ENCODE results near the gene NR2F2. TPM values are rescaled to one million over a fixed set of nuclear protein-coding genes. Genes with fewer than 3 reads are reported as not detected.

The NR2F2 gene
- total and polyA plus RNA-seq, 7 donors: 12.6 to 47.9 (median 24.0) TPM

DNA sequence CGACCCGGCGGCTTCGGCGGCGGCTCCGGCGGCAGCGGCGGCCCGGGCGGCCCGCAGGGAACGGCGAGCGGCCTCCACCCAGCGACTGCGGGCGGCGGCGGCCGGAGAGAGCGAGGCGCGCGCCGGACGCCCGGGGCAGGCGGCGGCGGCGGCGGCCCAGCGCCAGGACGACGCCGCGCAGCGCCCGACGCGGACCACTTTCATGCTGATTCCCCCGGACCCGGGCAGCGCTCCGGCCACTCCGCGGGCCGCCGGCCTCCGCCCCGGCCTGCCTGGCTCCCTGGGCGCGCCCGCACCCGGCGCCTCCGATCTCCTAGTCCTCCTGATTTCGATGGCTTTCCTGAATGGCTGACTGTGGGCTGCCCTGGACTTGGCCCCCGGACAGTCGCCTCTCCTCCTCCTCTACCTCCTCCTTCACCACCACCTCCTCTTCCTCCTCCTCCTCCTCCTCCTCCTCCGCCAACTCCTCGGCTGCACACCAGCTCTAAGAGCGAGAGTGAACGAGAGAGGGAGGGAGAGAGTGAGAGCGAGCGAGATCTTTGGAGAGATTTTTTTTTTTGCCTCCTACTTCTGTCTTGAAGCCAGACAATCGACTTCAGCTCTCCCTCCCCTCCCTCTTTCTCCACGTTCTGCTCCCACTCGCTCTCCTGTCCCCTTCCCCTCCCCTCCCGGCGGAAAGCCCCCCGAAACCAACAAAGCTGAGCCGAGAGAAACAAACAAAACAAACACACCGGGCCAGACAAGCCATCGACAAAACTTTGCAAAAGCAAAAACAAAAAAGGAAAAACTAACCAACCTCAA lies 844 bp downstream of the NR2F2 start:
- TF ChIP-seq EP300 (IDR thresholded peaks at IDR 0.05) (no peak), POLR2AphosphoS5 (IDR thresholded peaks at IDR 0.05) (peak in 2 of 4 donors; percentile 44 to 51)
- H3K9me3 ChIP-seq: no peaks in the 10 kb centered on the region
- peak; percentile 76 for DNase-seq
- intact Hi-C loops (cut with DNase I): loop anchor here (10.0 kb wide), 1 partner anchor 1487 kb away; no protein-coding TSS in a partner anchor
- H3K27me3 ChIP-seq: no peaks in the 10 kb centered on the region
- H3K27ac ChIP-seq: peak overlapping the region; percentile 93 to 97 (median 94)
- H3K4me3 ChIP-seq: peak overlapping the region; percentile 75 to 89 (median 85)
- 1 to 3% methylated on average over 77 of the region's 77 CpGs for WGBS, 2 donors
- H3K36me3 ChIP-seq: peaks cover 0 to 16% (median 3%) of the 10 kb centered on the region in 4 donors
- H3K4me1 ChIP-seq: peaks cover 0 to 30% (median 22%) of the 10 kb centered on the region in 4 donors

- 3 to 7% methylated on average over 70 of the region's 70 CpGs for WGBS, 2 donors
- no peaks in the 10 kb centered on the region for H3K9me3 ChIP-seq
- no peak for TF ChIP-seq CTCF (IDR thresholded peaks at IDR 0.05)
- TF ChIP-seq POLR2AphosphoS5 (IDR thresholded peaks at IDR 0.05): peak in 2 of 4 donors; percentile 27 to 37
- no peak for TF ChIP-seq EP300 (IDR thresholded peaks at IDR 0.05)
- no peak for TF ChIP-seq POLR2A (IDR thresholded peaks at IDR 0.05)
- peaks cover 0 to 30% (median 22%) of the 10 kb centered on the region in 4 donors for H3K4me1 ChIP-seq
- H3K27ac ChIP-seq: peak overlapping the region; percentile 92 to 97 (median 94)
- DNase-seq: peak; percentile 77
- peak overlapping the region; percentile 75 to 89 (median 85) for H3K4me3 ChIP-seq
- H3K36me3 ChIP-seq: peaks cover 0 to 16% (median 3%) of the 10 kb centered on the region in 4 donors
- intact Hi-C loops (cut with DNase I): loop anchor here (10.0 kb wide), 1 partner anchor 1487 kb away; no protein-coding TSS in a partner anchor
- H3K27me3 ChIP-seq: no peaks in the 10 kb centered on the region
Measured at GRCh38 chr15:96331945-96332636, 1.6 kb downstream of the NR2F2 start.

- no peak for TF ChIP-seq EP300 (IDR thresholded peaks at IDR 0.05)
- Histone ChIP-seq H3K4me1 (peaks cover 0 to 28% (median 20%) of the 10 kb centered on the region in 4 donors), H3K4me3 (peak overlapping the region; percentile 75 to 89 (median 85)), H3K9me3 (no peaks in the 10 kb centered on the region), H3K27me3 (no peaks in the 10 kb centered on the region), H3K27ac (peak overlapping the region; percentile 92 to 97 (median 94)), H3K36me3 (peaks cover 0 to 16% (median 3%) of the 10 kb centered on the region in 4 donors)
- intact Hi-C loops (cut with DNase I): loop anchor here (10.0 kb wide), 1 partner anchor 1488 kb away; no protein-coding TSS in a partner anchor
- DNase-seq: no peak
- 1 to 8% methylated on average over 12 of the region's 12 CpGs for WGBS, 2 donors
Measured at GRCh38 chr15:96332637-96333121, 2.2 kb downstream of the NR2F2 start.

GRCh38 chr15:96333131-96334016 lies 2.9 kb downstream of the NR2F2 start:
- intact Hi-C loops (cut with DNase I): loop anchor here (10.0 kb wide), 1 partner anchor 1489 kb away; no protein-coding TSS in a partner anchor
- peaks cover 0 to 16% (median 3%) of the 10 kb centered on the region in 4 donors for H3K36me3 ChIP-seq
- peak in 2 of 4 donors; percentile 26 to 32 for TF ChIP-seq POLR2AphosphoS5 (IDR thresholded peaks at IDR 0.05)
- no peak for TF ChIP-seq CTCF (IDR thresholded peaks at IDR 0.05)
- TF ChIP-seq EP300 (IDR thresholded peaks at IDR 0.05): no peak
- TF ChIP-seq POLR2A (IDR thresholded peaks at IDR 0.05): no peak
- DNase-seq: peak; percentile 77
- H3K4me1 ChIP-seq: peaks cover 0 to 28% (median 17%) of the 10 kb centered on the region in 4 donors
- H3K27me3 ChIP-seq: no peaks in the 10 kb centered on the region
- H3K9me3 ChIP-seq: no peaks in the 10 kb centered on the region
- H3K27ac ChIP-seq: peak overlapping the region; percentile 92 to 97 (median 94)
- peak overlapping the region; percentile 75 to 89 (median 85) for H3K4me3 ChIP-seq
- 2 to 4% methylated on average over 67 of the region's 67 CpGs for WGBS, 2 donors
